Right lobe of liver (tissue), 4 donors: ENCODE measurements around the gene SSBP3.

Experiments used
- POLR2A ChIP-seq: fragments of 450-650 bp; IDR thresholded peaks from one replicate; pipeline ENCODE4 v1.6.1; 2017; ENCODE audit warnings: antibody characterized with exemption, mild to moderate bottlenecking
- TF ChIP-seq, protein P1 (sequence below), 4 donors: fragments of 200-600 bp in 3 of 4; fragments of 450-650 bp in 1 of 4; IDR thresholded peaks; one replicate each; pipeline versions ENCODE4 v1.5.1 to v1.8.0; 2016 to 2022; ENCODE audit warnings: antibody characterized with exemption in 4 of 4, mild to moderate bottlenecking in 2 of 4
- donor health status: DM: no; HTN: no; CAD: no.
- donor health status: DM: no; HTN: no; CAD: no.
- donor health status: DM: no; HTN: yes; CAD: no.

DNA sequence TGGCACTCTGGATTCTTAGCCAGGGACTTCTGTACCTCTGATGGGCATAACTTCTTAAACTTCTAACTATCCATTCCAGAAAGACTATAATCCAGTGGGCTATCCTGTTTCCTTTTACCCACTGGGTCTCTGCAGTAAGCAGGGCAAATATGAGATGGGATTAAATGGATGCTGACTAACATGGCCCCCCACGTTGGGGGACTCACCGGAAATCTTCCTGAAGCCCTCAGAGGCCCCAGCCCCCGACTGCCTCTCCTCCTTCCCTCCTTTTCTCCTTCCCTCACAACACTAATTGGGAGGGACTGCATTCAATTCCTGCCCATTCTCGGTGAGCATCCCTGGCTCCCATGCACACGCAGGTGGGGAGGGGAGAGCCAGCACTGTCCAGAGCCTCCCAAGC is 70.1 kb downstream of the SSBP3 start:
- TF ChIP-seq, protein P1, sequence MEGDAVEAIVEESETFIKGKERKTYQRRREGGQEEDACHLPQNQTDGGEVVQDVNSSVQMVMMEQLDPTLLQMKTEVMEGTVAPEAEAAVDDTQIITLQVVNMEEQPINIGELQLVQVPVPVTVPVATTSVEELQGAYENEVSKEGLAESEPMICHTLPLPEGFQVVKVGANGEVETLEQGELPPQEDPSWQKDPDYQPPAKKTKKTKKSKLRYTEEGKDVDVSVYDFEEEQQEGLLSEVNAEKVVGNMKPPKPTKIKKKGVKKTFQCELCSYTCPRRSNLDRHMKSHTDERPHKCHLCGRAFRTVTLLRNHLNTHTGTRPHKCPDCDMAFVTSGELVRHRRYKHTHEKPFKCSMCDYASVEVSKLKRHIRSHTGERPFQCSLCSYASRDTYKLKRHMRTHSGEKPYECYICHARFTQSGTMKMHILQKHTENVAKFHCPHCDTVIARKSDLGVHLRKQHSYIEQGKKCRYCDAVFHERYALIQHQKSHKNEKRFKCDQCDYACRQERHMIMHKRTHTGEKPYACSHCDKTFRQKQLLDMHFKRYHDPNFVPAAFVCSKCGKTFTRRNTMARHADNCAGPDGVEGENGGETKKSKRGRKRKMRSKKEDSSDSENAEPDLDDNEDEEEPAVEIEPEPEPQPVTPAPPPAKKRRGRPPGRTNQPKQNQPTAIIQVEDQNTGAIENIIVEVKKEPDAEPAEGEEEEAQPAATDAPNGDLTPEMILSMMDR (IDR thresholded peaks at IDR 0.05), result no peak
- TF ChIP-seq POLR2A, result no peak
